ENCODE data around the gene RAD51B.

- TF ChIP-seq, protein P1, sequence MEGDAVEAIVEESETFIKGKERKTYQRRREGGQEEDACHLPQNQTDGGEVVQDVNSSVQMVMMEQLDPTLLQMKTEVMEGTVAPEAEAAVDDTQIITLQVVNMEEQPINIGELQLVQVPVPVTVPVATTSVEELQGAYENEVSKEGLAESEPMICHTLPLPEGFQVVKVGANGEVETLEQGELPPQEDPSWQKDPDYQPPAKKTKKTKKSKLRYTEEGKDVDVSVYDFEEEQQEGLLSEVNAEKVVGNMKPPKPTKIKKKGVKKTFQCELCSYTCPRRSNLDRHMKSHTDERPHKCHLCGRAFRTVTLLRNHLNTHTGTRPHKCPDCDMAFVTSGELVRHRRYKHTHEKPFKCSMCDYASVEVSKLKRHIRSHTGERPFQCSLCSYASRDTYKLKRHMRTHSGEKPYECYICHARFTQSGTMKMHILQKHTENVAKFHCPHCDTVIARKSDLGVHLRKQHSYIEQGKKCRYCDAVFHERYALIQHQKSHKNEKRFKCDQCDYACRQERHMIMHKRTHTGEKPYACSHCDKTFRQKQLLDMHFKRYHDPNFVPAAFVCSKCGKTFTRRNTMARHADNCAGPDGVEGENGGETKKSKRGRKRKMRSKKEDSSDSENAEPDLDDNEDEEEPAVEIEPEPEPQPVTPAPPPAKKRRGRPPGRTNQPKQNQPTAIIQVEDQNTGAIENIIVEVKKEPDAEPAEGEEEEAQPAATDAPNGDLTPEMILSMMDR (conservative IDR thresholded peaks at IDR 0.05; ENCODE audit: low read depth, low read length) = no peak
- no peak for TF ChIP-seq EZH2 (IDR thresholded peaks at IDR 0.05; ENCODE audit: low read length, unreplicated experiment)
Observed at GRCh38 chr14:68679301-68679700, 859.7 kb downstream of the RAD51B start.

All from PC-3 (cell line).